GM21526 (cell line): Measurements from ENCODE around the gene ACTR8.

Experiments
- ATAC-seq: cut with Tn5 transposase; IDR thresholded peaks from one replicate; pipeline ENCODE4 v1.9.1; 2021; ENCODE audit warnings: moderate library complexity; ENCODE audit not compliant: unreplicated experiment, low FRiP score

ACTR8 gene

GRCh38 chr3:53818221-53819162 is 63.5 kb downstream of the ACTR8 start:
- no peak for ATAC-seq

DNA sequence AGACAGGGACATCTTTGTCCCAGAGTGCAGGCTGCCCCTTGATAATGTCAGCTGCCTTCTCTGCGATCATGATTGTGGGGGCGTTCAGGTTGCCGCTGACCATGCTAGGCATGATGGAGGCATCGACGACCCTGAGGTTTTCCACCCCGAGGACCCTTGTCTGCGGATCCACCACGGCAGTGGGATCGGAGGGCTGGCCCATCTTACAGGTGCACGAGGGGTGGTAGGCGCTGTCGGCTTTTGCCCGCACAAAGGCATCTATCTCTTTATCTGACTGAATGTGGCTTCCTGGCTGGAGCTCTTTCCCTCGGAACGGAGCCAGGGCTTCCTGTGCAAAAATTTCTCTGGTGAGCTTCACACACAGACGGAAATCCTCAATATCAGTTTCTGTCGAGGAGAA is 64.1 kb downstream of the ACTR8 start:
- ATAC-seq, result no peak

- ATAC-seq, result no peak
These were observed 64.7 kb downstream of the ACTR8 start for GRCh38 chr3:53817211-53817610.
